ENCODE results near the gene SIM2. TPM values are rescaled to one million over a fixed set of nuclear protein-coding genes. Genes with fewer than 3 reads are reported as not detected.
A peak's percentile ranks its signal among the peaks of the same experiment; 100 is the strongest.

Gene SIM2
- total RNA-seq, 2 experiments from 2014 or later, result not detected

- peaks cover 41% of the 10 kb centered on the region for H3K4me1 Mint-ChIP-seq
Observed at GRCh38 chr21:36702622-36702968, 3.7 kb downstream of the SIM2 start.

GRCh38 chr21:36703123-36703522, 4.2 kb downstream of the SIM2 start:
- no peak for DNase-seq
- Mint-ChIP-seq H3K4me1 (peaks cover 41% of the 10 kb centered on the region), H3K27ac (no peak overlapping the region)

More at GRCh38 chr21:36702622-36702968, 3.7 kb downstream of the SIM2 start:
- Mint-ChIP-seq H3K27me3 (peaks cover 85% of the 10 kb centered on the region), H3K4me3 (no peak overlapping the region), H3K36me3 (no peaks in the 10 kb centered on the region), H3K9me3 (no peaks in the 10 kb centered on the region), H3K27ac (no peak overlapping the region)
- DNase-seq, result no peak

GRCh38 chr21:36703626-36704280, 4.8 kb downstream of the SIM2 start:
- Mint-ChIP-seq H3K27me3 (peaks cover 86% of the 10 kb centered on the region), H3K36me3 (no peaks in the 10 kb centered on the region), H3K9me3 (no peaks in the 10 kb centered on the region), H3K4me3 (no peak overlapping the region), H3K27ac (no peak overlapping the region), H3K4me1 (peaks cover 45% of the 10 kb centered on the region)
- DNase-seq, result no peak

More at GRCh38 chr21:36703123-36703522, 4.2 kb downstream of the SIM2 start:
- Mint-ChIP-seq H3K27me3 (peaks cover 83% of the 10 kb centered on the region), H3K36me3 (no peaks in the 10 kb centered on the region), H3K4me3 (no peak overlapping the region), H3K9me3 (no peaks in the 10 kb centered on the region)

- H3K36me3 Mint-ChIP-seq, result no peaks in the 10 kb centered on the region
- no peaks in the 10 kb centered on the region for H3K9me3 Mint-ChIP-seq
- no peak overlapping the region for H3K4me3 Mint-ChIP-seq
- peaks cover 46% of the 10 kb centered on the region for H3K4me1 Mint-ChIP-seq
- no peak for DNase-seq
- no peak overlapping the region for H3K27ac Mint-ChIP-seq
- H3K27me3 Mint-ChIP-seq, result peaks cover 92% of the 10 kb centered on the region
Observed at GRCh38 chr21:36704281-36704957, 5.5 kb downstream of the SIM2 start.

- Mint-ChIP-seq H3K36me3 (no peaks in the 10 kb centered on the region), H3K27me3 (peaks cover 95% of the 10 kb centered on the region), H3K4me3 (no peak overlapping the region), H3K9me3 (no peaks in the 10 kb centered on the region), H3K27ac (no peak overlapping the region), H3K4me1 (peaks cover 46% of the 10 kb centered on the region)
- DNase-seq, result no peak
Observed at GRCh38 chr21:36704958-36705678, 6.2 kb downstream of the SIM2 start.

- Mint-ChIP-seq H3K27ac (no peak overlapping the region), H3K27me3 (peaks cover 95% of the 10 kb centered on the region), H3K4me1 (peaks cover 42% of the 10 kb centered on the region), H3K36me3 (no peaks in the 10 kb centered on the region), H3K9me3 (no peaks in the 10 kb centered on the region), H3K4me3 (no peak overlapping the region)
- DNase-seq, result no peak
Observed at GRCh38 chr21:36705679-36706481, 7.0 kb downstream of the SIM2 start.

- DNase-seq, result no peak
- no peak overlapping the region for H3K27ac Mint-ChIP-seq
- peaks cover 97% of the 10 kb centered on the region for H3K27me3 Mint-ChIP-seq
- no peaks in the 10 kb centered on the region for H3K9me3 Mint-ChIP-seq
- H3K4me3 Mint-ChIP-seq, result no peak overlapping the region
- H3K36me3 Mint-ChIP-seq, result no peaks in the 10 kb centered on the region
- peaks cover 40% of the 10 kb centered on the region for H3K4me1 Mint-ChIP-seq
Observed at GRCh38 chr21:36706482-36706852, 7.6 kb downstream of the SIM2 start.

GRCh38 chr21:36706951-36707762, 8.2 kb downstream of the SIM2 start:
- Mint-ChIP-seq H3K4me3 (no peak overlapping the region), H3K9me3 (no peaks in the 10 kb centered on the region), H3K27ac (no peak overlapping the region), H3K4me1 (peaks cover 34% of the 10 kb centered on the region), H3K36me3 (no peaks in the 10 kb centered on the region), H3K27me3 (peaks cover 96% of the 10 kb centered on the region)
- DNase-seq, result no peak

- Mint-ChIP-seq H3K4me1 (peaks cover 34% of the 10 kb centered on the region), H3K27ac (no peak overlapping the region), H3K9me3 (no peaks in the 10 kb centered on the region), H3K36me3 (no peaks in the 10 kb centered on the region), H3K4me3 (no peak overlapping the region), H3K27me3 (peaks cover 96% of the 10 kb centered on the region)
- DNase-seq, result no peak
Observed at GRCh38 chr21:36707763-36708285, 8.9 kb downstream of the SIM2 start.

- Mint-ChIP-seq H3K36me3 (no peaks in the 10 kb centered on the region), H3K4me3 (no peak overlapping the region), H3K27me3 (peaks cover 96% of the 10 kb centered on the region), H3K4me1 (peaks cover 34% of the 10 kb centered on the region), H3K27ac (no peak overlapping the region), H3K9me3 (no peaks in the 10 kb centered on the region)
- no peak for DNase-seq
Observed at GRCh38 chr21:36708286-36709029, 9.5 kb downstream of the SIM2 start.

GRCh38 chr21:36709030-36709867, 10.3 kb downstream of the SIM2 start:
- H3K27ac Mint-ChIP-seq, result no peak overlapping the region
- H3K4me3 Mint-ChIP-seq, result no peak overlapping the region
- no peak for DNase-seq
- no peaks in the 10 kb centered on the region for H3K36me3 Mint-ChIP-seq
- H3K4me1 Mint-ChIP-seq, result peaks cover 30% of the 10 kb centered on the region
- peaks cover 96% of the 10 kb centered on the region for H3K27me3 Mint-ChIP-seq
- H3K9me3 Mint-ChIP-seq, result no peaks in the 10 kb centered on the region

- no peak for DNase-seq
- Mint-ChIP-seq H3K4me3 (peak overlapping the region; percentile 7), H3K36me3 (no peaks in the 10 kb centered on the region), H3K4me1 (peaks cover 26% of the 10 kb centered on the region), H3K27me3 (peaks cover 96% of the 10 kb centered on the region), H3K27ac (no peak overlapping the region), H3K9me3 (no peaks in the 10 kb centered on the region)
Observed at GRCh38 chr21:36709868-36710728, 11.2 kb downstream of the SIM2 start.

Data from activated naive CD8-positive, alpha-beta T cell treated with anti-CD3 and anti-CD28 coated beads for 36 hours (primary cell).